Jurkat, Clone E6-1 (cell line): ENCODE data around the gene PCAT6.
"Not testable (repeated sequence)": the region's sequence is repeated elsewhere in the genome, so short reads cannot be mapped to it uniquely, and the experiment has no call there.

Experiments used
- DNase-seq: peaks from one replicate; pipeline ENCODE4 v3.0.0-alpha.2; 2011; ENCODE audit warnings: low read depth, low spot score
- H3K4me3 ChIP-seq: 2 replicates; pipeline ENCODE4 v1.5.1; 2011; ENCODE audit warnings: mild to moderate bottlenecking, low read length, control low read depth, moderate library complexity

The PCAT6 gene

DNA sequence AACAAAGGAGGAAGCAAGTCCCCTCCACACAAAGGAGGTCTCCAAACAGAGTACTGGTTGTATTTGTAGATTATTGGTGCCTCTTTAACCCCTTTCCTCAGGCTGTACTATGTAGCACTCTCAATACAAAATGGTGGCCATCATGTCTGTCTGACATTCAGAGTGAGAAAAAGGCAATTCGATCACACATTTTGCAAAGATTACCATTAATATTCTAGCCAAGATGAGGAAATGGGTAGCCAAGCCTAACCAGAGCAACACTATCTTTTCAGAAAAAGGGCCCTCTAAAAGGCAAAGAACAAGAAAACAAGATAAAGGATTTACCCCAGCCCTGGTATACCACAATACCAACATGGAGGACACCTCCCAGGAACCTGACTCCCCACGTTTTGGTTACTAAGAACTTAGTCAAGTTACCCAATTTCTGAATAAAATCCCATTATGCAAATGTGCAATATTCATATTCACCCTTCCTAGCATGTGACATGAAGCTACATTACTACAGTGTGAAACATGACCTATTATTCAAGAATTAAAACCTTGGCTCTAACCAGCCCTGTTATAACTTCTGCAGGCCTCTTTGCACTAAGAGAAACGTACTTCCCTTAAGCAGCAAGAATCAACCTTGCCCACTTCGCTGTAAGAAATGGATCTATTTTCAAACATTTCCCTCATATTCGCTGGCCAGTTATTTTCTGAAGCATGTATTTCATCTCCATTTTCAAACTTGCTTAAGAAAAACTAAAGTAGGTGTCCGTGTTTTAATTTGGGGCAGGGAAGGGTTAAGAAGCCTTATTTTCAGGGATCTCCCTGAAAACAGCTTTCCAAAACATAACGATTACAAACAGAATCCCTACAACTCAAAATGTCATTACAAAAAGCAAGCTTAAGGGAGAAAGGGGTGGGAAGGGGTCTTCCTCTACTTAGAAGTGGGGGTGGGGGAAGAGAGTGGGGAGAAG is 4.6 kb upstream of the PCAT6 start:
- peak overlapping the region; percentile 89 for H3K4me3 ChIP-seq
- DNase-seq: peak; percentile 45

DNA sequence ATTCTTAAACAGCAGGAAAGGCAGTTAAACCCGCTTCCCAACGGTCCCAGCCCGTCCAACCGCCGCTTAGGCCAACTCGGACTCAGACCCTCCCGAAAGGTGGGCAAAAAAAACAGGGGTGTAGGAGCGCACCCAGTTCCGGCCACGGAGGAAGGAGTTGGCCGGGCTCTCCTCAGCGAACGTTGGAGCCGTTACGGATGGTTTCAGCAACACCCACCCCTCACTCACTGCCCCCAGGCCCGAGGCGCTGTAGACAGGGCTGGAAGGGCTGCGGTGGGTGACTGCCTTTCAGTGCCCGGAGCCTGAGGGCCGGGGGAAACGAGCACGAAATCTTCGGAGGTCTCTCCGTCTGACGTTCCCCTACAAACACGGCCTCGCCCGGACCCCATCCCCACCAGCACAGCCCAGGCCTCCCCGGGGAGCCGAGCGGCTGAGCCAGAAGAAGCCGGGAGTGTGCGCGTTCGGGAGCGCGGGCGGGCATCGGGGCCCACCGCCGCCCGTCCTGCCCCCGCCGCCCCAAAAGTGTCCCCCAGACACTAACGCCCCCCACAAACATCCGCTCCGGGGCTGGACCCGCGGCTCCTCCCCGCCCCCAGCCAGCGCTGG is 3.8 kb upstream of the PCAT6 start:
- H3K4me3 ChIP-seq: peak overlapping the region; percentile 89
- DNase-seq: no peak

DNA sequence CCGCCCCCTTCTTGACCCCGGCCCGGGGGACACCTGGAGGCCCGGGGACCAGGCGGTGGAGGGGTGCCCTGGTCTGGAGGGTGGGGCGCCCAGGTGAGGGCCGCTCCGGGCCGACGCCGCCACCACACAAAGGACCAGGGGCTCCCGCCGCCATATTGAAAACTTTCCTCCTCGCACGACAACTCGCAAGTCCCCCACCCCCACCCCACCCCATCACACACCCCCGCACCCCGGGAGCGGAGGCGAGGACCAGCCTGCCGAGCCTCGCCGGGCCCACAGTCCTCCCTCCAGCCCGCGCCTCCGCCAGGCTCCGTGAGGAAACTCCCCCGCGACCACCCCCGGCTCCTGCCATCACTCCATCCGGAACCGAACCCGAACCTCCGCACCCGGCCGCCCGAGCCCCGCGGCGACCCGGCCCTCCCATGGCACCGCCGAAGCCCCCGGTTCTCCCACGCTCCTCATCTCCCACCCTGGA is 3.3 kb upstream of the PCAT6 start:
- peak; percentile 44 for DNase-seq
- H3K4me3 ChIP-seq: peak overlapping the region; percentile 89

DNA sequence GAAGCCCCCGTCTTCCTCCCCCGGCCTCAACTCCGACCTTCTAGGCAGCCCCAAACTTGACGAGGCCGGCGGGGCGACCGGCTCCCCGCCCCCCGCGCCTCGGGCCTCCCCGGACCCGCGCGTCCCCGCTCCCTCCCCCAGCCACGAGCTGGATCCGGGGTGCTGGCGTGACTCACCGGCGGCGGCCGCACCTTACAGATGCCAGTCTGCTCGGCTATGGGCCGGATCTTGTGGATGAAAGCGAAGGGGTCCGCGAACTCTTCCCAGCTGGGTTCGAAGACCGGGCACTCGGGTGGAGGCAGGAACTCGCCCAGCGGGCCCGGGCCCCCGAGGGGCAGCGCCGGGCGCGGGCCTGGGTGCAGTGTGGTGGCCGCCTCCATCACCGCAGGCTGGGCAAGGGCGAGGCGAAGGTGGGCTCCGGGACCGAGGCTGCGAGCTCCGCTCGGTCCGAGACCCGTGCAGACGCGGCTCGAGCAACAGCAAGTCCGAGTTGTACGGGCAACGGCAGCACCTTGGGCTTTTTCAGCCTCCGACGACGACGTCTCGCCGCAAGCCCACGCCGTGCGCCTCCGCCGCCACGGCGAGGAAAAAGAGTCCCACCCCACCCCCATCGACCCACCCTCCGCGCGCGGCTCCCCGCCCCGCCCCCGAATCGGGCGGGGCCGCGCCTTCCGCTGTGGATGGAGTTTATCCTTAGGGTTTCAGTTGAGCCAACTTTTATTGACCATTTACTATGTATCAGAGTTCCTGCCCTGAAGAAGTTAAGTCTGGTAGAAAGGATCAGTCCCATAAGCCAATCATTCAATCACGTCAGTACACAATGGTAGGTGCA is 2.6 kb upstream of the PCAT6 start, which contains the start of gene KDM5B:
Gene KDM5B, minus strand, starts transcription at position 496 of the 832 bp plus-strand sequence. Its CDS starts 116 bp downstream, at position 380.
- peak within 1 kb of the TSS; percentile 89 for H3K4me3 ChIP-seq
- peak; percentile 74 for DNase-seq

DNA sequence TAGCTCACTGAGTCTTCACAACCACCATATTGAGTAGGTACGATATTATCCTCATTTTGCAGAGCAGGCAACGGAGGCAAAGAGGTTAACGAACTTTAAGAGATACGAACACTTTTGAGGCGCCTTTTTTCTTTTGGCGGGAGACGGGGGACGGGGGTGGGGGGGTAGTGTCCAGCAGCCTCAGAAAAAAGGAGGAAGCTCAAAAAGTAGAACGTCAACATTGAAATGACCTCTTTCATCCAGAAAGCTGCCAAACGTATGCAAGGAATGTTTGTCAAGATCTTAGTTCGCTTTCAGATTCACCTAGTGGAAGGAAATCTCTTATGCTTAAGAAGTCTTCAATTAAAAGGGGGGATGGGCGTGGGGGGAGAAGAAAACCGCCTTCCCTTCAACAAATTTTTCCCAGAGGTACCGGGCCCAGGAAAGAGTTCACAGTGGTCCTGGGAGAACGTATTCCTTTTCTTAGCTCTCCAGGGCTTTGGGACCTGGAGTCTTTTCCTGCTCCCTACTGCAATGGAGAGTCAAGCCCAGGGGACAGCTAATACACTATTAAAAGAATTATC is 1.1 kb upstream of the PCAT6 start:
- no peak overlapping the region for H3K4me3 ChIP-seq
- no peak for DNase-seq

DNA sequence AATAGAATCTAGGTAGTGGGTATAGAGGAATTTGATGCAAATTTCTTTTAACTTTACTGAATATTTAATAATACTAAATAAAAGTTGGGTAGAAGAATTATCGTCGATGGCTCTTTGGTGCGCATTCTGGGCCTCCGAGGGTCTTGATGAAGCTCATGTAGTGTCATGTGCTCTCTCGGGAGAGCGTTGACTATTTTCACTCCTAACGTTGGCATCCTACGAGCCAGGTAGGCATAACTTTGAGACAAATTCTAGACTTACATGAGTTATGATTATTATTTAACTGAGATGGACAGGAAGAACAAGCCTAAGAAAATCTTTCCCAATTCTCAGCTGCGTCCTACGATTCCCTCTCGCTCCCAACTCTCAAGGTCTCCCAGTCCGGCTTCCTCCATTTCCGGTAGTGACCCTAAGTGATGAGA is 550 bp upstream of the PCAT6 start:
- H3K4me3 ChIP-seq: peak overlapping the region; percentile 87
- no peak for DNase-seq

DNA sequence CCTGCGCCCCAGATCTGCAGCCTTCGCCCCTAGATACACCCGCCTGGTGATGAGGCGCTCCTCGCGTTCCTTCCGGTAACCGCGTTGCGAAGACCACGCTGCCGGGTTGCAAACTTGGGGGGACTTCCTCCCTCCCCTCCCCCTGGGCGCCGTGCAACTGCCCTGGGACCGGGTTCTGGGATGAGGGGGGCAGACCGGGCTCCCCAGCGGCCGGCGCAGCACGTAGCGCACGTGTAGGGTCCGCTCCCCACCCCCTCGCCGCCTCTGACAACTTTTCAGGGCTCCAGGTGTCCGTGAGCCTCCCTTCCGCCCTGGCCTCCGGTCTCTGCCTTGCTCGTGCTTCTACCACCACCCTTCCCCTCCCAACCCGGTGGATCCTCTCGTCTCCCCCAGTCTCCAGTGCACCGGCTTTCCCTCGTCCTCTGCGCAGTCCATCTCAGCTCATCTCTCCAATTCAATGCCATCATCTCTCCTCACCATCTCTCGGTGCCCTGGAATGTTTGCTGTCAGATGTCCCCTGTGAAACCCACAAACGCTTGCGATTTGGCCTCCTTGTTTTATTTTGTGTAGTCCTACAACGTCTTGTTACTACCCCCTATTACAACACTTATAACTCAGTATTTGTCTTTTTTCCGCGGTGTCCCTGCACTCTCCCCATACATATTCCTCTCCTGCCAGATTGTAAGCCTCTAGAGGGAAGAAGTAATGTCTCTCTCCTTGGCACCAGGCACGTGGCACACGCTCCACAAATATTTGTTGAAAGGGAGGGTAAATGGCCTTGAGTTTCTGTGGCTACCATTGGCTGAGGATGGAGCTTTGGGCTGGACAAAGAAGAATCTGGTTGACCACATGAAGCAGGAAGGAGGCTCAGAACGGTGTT is 782 bp downstream of the PCAT6 start:
- H3K4me3 ChIP-seq: peak overlapping the region; percentile 87
- DNase-seq: no peak

DNA sequence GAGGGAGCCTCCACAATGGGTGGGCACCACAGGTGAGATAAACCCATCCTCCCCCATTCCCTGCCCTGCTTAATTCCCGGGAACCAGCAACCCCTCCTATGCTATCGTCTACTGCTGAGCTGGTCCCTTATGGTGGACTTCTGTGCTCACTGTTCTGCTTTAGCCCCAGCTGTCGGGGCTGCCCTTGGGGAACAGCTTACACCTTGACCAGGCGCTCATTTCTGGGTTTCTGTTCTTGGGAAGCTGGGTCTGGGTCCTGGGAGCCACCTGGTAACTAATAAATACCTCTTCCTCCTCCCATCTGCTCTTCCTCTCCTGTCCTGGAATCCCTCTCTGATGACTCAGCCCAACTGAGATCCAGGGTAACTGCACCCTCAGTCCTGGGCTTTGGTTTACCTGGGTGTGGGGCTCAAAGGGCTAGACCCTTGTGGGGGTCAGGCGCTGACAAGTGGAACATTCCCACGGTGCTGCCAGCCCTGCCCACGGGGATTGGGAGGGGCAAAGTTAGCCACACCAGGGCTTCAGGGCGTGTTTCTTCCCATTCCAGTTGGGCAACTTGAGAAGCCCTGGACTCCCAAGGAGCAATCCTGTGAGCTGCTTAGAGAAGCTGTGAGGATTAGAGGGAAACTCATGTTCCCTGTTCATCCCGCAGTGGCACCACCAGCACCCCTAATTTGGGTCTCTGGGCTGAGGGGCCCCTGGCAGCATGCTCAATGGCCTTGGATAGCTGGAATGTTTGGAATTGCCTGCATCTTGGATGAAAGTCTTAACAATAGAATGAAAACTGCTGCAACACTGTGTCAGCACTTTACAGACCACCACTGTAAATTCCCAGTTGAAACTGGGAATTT is 1.6 kb downstream of the PCAT6 start:
- no peak overlapping the region for H3K4me3 ChIP-seq
- DNase-seq: no peak

DNA sequence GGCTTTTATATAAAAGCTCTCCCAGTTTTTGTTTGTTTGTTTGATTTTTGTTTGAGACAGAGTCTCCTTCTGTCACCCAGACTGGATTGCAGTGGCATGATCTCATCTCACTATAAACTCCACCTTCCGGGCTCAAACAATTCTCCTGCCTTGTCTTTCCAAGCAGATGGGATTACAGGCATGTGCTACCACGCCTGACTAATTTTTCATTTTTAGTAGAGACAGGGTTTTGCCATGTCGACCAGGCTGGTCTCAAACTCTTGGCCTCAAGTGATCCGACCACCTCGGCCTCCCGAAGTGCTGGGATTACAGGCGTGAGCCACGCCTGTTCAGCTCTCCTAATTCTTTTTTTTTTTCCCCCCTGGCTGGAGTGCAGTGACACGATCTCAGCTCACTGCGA is 4.4 kb downstream of the PCAT6 start:
- no peak overlapping the region for H3K4me3 ChIP-seq
- DNase-seq: no peak

DNA sequence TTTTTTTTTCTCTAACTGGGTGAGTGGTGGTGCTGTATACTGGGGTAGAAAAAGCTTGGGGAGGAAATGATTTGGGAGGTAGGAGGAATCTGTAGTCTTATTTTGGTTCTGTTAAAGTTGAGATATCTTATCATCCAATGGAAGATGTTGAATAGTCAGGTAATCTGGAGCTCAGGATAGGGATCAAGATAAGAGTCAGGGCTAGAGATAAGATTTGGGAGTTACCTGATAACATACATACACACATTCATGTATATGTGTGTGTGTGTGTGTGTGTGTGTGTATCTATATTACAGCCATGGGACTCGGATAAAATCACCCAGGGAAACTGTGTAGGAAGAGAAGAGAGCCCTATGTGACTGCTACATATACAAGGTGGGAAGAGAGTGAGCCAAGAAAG is 8.1 kb downstream of the PCAT6 start:
- no peak overlapping the region for H3K4me3 ChIP-seq

DNA sequence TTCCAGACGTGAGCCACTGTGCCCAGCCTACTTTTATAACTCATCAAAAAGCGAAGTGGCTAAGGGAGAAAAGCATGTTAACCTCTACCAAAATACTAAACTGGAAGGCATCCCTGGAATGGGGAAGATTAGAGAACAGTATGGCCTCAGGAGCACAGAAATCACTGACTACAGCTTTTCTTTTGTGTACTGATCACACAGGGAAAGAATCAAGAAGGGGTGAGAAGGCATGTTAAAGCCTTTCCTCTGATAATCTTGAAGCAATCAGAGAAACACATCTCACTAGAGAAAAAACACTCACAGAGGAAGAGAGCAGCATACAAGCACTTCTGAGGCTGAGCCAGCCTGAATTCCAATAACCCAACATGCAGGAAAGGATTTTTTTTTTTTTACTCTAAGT is 10.7 kb downstream of the PCAT6 start:
- no peak overlapping the region for H3K4me3 ChIP-seq
- DNase-seq: no peak

More for the DNA sequence above, 8.1 kb downstream of the PCAT6 start:
- no peak for DNase-seq

DNA sequence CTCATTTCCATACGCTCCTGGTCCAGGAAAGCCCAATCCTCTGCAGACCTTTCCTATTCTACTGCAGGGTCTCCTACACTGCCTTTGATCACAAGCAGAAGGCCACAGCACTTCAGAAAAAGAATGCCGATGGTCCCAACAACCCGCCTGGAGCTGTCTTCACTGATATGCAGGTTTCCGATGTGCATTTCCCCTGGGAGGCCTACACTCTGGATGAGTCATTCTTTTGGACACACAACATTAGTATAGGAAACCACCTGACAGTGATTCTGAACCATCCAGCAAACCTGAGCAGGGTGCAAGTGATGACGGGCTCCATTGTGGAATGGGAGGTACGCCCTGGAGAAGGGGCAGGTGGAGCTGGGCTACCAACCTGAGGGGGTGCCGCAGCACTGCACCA is 15.0 kb downstream of the PCAT6 start:
- H3K4me3 ChIP-seq: no peak overlapping the region
- no peak for DNase-seq

DNA sequence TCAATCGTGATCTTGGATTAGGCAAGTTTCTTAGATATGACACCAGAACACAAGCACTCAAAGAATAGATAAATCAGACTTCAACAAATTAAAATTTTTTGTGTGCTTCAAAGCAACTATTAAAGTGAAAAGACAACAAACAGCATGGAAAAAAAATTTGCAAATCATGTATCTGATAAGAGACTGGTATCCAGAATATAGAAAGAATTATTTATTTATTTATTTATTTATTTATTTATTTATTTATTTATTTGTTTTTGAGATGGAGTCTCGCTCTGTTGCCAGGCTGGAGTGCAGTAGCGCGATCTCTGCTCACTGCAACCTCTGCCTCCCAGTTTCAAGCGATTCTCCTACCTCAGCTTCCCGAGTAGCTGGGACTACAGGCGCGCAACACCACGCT is 18.5 kb downstream of the PCAT6 start:
- DNase-seq, H3K4me3 ChIP-seq: not testable (repeated sequence)

DNA sequence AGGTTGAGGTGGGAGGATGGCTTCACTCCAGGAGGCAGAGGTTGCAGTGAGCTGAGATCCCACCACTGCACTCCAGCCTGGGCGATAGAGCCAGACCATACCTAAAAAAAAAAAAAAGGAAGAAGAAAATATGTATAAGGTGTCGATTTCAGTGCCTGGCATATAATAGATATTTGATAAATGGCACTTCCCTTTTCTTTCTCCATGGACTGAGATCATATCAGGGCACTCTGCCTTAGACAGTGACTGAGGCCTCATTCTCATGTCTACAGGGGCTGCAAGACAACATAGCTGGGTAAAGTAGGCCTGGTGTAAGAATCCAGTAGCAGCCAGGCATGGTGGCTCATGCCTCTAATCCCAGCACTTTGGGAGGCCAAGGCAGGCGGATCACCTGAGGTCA is 21.2 kb downstream of the PCAT6 start:
- DNase-seq: no peak
- H3K4me3 ChIP-seq: no peak overlapping the region

DNA sequence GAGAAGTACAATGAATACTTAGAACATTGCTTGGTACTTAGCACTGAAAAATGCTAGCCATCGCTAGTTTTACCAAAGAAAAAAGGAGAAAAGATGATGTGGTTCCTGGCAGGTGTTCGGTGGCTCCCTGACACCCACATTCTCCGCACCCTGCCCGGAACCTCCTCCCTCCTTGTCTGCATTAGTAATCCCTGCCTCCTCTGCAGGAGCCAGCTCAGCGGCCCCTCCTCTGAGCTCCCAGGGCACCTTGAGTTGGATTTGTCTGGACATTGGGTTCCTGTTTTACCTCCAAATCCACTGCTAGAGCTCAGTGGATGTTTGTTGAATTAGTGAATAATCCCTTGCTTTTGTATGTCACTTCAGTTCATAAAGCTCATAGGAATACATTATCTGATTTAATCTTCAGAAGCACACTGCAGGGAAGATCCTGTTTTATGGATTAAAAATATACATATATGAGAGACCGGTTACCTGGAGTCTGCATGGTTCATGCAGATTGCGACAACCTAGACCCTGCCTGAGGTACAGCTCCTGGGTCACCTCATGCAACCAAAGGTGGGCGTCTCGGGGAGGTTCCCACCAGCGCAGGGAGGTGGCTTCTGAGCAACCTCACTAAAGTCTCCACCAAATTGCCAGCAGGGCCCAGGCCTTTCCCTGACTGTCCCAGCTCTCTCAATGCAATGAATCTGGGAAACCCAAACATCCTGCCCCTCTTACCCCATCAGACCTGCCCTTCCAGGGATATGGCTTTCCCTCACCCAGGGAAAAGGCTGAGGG is 24.2 kb downstream of the PCAT6 start:
- H3K4me3 ChIP-seq: no peak overlapping the region
- DNase-seq: peak; percentile 22

DNA sequence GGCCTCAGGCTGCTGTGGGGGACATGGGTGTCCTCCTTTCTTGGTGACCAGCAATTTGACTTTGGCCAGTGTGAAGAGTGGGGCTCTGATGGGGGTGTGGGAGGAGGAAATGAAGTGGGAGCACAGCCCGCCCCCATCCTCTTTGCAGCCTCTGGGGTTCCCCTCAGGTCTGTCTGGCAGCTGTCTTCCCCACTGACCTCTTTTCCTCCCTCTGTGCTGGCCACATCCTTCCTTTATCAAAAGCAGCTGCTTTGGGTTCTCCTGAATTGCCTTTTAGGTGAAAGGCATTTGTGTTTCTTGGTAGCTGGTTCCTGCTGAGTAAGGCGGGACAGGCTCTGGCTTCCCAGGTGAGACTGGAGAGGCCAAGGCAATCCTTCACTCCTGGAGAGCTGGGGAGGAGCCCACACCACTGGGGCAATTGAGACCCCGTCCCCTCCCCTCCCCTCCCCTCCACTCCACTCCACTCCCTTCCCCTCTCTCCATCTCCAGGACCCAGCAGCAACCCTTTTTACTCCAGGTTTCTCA is 24.9 kb downstream of the PCAT6 start:
- H3K4me3 ChIP-seq: no peak overlapping the region
- peak; percentile 66 for DNase-seq
